Measurements from ENCODE around the gene LMNTD1.

The LMNTD1 gene

GRCh38 chr12:25556153-25556552 lies 3.1 kb upstream of the LMNTD1 start:
- no peak for DNase-seq (ENCODE audit: low read depth, low spot score)

GRCh38 chr12:25552681-25553080 lies 402 bp downstream of the LMNTD1 start:
- no peak for DNase-seq (ENCODE audit: low read depth, low spot score)

DNA sequence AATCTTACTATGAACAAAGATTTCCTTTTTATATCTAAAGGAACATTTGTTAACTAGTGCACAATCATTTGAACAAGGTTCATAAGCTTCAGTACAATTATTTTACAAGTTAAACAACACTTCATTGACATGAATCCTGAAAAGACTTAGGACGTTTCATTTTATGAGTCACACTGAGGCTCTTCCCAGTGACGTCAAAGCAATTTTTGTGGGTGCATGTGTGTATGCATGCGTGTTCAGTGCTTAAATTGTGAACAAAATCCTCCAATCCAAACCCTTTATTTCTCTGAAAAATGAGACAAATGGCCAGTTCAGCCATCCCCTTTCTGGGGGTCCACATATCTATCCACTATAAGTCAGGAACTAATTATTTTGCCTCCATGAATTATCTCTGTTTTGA lies 2.9 kb downstream of the LMNTD1 start:
- no peak for DNase-seq (ENCODE audit: low read depth, low spot score)

GRCh38 chr12:25549120-25549519 lies 4.0 kb downstream of the LMNTD1 start:
- no peak for DNase-seq (ENCODE audit: low read depth, low spot score)

GRCh38 chr12:25546318-25546717 lies 6.8 kb downstream of the LMNTD1 start:
- DNase-seq (ENCODE audit: low read depth, low spot score): no peak

DNA sequence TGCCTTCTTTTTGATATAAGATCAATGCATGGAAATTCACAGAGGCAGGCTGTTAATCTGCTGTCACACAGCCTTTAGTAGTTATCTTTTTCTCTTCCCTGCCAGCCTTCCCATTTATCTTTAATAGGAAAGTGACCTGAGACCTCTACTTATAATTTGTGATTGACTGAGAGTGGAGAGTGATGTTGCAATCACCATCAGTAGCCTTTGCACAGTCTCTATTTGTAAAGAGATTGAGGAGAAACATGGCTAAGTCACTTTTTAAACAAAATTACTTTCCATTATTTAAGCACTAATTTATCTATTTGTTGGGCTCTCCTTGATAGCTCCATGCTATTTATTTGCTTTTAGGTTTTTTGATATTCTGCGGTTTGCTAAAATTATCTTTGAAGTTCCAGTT lies 19.9 kb downstream of the LMNTD1 start:
- no peak for DNase-seq (ENCODE audit: low read depth, low spot score)

DNA sequence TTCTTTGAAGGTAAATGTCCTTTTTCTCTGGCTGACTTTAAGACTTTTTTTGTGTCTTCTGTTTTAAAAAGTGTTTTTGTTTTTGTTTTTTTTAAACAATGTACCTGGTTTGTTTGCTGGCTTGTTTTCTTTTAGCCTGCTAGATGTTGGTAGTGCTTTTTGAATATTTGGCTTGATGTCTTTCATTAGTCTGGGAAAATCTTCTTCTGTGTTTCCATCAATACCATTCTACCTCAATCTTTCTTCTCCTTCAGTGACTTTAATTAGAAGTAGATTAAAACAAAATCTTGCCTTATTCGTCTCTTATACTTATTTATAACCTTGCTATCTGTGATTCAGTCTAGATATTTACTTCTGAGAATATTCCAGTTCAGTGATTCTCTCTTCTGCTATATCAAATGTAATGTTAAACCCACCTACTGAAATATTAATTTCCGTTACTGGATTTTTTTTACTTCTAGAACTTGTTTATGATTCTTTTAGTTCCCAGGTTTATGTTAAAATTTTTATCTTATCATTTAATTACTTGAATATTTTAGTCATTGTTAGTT lies 21.5 kb downstream of the LMNTD1 start:
- DNase-seq (ENCODE audit: low read depth, low spot score): no peak

GRCh38 chr12:25529738-25530137 lies 23.3 kb downstream of the LMNTD1 start:
- DNase-seq (ENCODE audit: low read depth, low spot score): no peak

DNA sequence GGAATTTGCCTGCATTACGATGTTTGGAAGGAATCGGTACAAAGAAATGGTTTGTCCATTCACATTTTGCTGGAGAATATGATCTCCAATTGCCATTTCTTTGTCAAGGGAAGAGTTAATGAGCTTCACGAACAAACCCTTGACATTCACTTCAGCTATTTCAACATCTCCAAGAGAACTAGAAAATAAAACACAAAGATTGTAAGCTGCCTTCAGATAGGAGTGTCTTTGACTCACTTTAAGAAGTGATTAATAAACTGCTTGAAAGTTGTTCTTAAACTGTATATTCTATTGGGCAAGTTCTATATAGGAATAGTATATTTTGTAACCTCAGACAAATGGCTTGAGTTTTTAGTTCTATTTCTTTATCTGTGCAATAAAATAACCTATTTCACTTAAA lies 26.3 kb downstream of the LMNTD1 start:
- no peak for DNase-seq (ENCODE audit: low read depth, low spot score)

DNA sequence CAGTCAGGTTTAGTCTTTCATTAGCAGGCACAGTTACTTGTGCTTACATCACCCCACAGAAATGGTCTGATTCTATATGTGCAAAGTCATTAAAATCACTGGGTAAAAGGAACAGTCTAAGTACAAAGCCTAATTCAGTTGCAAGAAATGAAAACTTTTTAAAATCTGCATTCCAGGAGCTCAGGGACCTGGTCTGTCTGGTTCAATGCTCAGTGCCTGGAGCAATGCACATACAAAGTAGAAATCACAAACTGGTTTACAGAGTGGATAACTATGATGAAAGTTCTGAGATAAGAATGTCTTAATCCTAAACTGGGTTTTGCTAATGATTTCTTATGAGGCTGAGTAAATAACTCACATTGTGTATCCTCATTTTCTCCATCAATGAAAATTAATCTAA lies 28.7 kb downstream of the LMNTD1 start:
- DNase-seq (ENCODE audit: low read depth, low spot score): no peak

- DNase-seq (ENCODE audit: low read depth, low spot score): no peak
These were observed 31.3 kb downstream of the LMNTD1 start for GRCh38 chr12:25521625-25522256.

GRCh38 chr12:25518512-25518911 lies 34.6 kb downstream of the LMNTD1 start:
- no peak for DNase-seq (ENCODE audit: low read depth, low spot score)

- DNase-seq (ENCODE audit: low read depth, low spot score): no peak
These were observed 48.3 kb downstream of the LMNTD1 start for GRCh38 chr12:25504744-25505143.

DNA sequence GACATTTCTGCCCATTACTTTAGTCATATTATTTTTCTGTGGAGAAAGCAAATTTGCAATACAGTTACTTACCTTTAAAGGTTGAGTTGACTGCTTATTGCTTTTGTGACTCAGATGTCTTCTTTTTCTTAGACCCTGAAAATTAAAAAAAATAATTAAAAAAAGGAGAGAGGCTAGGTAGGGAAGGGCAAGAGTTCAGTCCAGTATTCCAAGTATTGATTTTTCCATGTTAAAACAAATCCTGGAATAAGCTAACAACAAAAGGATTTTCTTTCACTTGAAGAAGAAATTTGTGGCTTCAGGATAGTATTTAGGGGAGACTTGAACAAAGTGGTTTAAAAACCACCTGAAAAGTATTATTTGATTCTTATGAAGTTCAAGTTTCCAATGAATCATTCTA lies 49.4 kb downstream of the LMNTD1 start:
- no peak for DNase-seq (ENCODE audit: low read depth, low spot score)

- DNase-seq (ENCODE audit: low read depth, low spot score): no peak
These were observed 50.5 kb downstream of the LMNTD1 start for GRCh38 chr12:25502596-25502995.

- no peak for DNase-seq (ENCODE audit: low read depth, low spot score)
These were observed 51.0 kb downstream of the LMNTD1 start for GRCh38 chr12:25502118-25502517.

- no peak for DNase-seq (ENCODE audit: low read depth, low spot score)
These were observed 51.5 kb downstream of the LMNTD1 start for GRCh38 chr12:25501549-25501948.

DNA sequence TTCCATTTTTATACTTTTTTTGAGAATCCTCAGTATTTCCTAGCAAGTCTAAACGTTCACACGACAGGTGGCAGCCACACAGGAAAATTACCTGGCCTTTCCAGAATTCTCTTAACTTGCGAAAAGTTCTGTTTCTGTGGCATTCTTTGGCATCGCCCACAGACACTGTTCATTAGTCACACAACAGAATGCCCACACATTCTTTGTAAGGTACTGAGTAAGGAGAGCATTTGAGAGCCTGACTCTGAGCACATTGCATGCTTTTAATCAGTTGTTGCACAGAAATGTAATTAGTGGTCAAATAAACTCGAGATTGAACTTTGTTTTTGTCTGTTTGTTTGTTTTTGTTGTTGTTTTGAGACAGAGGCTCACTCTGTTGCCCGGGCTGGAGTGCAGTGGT lies 52.4 kb downstream of the LMNTD1 start:
- DNase-seq (ENCODE audit: low read depth, low spot score): no peak

- no peak for DNase-seq (ENCODE audit: low read depth, low spot score)
These were observed 56.1 kb downstream of the LMNTD1 start for GRCh38 chr12:25497021-25497420.

GRCh38 chr12:25496098-25496587 lies 56.9 kb downstream of the LMNTD1 start:
- no peak for DNase-seq (ENCODE audit: low read depth, low spot score)

DNA sequence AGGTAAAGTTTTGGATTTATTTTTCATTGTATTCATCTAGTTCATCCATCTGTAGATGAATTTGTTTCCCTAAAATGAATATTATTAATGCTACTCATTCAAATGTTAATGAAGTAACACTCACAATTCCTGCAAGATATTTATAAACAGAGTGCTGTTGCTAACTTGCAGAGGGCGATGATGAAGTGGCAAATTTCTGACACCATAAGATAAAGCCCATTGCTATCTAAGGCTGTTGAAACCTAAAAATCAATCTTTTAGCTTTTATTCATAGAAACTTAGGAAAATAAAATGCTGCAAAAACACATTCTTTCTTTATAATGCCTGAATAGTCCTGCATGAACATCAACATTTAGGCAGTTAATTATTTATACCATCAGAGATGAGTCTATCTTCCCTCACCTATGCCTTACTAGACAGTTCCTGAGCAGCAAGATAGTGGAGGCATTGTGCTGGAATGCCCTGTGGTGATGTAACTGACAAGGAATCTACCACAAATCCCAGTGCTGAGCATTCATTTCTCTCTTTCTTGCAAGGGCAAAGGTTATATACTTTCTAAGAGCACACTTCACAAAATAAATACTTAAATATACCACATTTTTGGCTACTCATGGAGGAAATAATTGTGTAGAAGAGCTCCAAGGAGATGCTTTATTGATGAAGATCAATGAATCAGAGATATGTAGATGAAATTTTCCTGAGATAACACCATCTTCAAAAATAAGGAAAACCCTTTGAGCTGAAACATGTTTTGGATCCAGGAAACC lies 57.6 kb downstream of the LMNTD1 start:
- peak; percentile 36 for DNase-seq (ENCODE audit: low read depth, low spot score)

GRCh38 chr12:25494926-25495325 lies 58.2 kb downstream of the LMNTD1 start:
- no peak for DNase-seq (ENCODE audit: low read depth, low spot score)

GRCh38 chr12:25493682-25494081 lies 59.4 kb downstream of the LMNTD1 start:
- DNase-seq (ENCODE audit: low read depth, low spot score): no peak

Data from brain pericyte (primary cell).